PFSK-1 (cell line): ENCODE results near the gene EXPH5.

Experiments used
- FOXP2 ChIP-seq: optimal IDR thresholded peaks from 2 replicates; pipeline ENCODE3; 2011; ENCODE audit warnings: borderline replicate concordance, control low read depth, inconsistent platforms; ENCODE audit not compliant: insufficient read depth; ENCODE audit errors: extremely low read length, extremely low read depth
- POLR2AphosphoS5 ChIP-seq: IDR thresholded peaks from 2 replicates; pipeline ENCODE4 v1.6.1; 2012; ENCODE audit warnings: low read depth, mild to moderate bottlenecking, control low read depth, low read length, moderate library complexity
- REST ChIP-seq, 2 experiments: IDR thresholded peaks; 2 replicates each; pipeline versions ENCODE4 v1.6.1 to v1.8.0; 2011 to 2012; ENCODE audit warnings: low read depth in 2 of 2, low read length in 2 of 2, control low read depth in 1 of 2, inconsistent platforms in 1 of 2, mild to moderate bottlenecking in 1 of 2, moderate library complexity in 1 of 2; ENCODE audit not compliant: insufficient read depth in 1 of 2
- SIN3A ChIP-seq: IDR thresholded peaks from 2 replicates; pipeline ENCODE4 v1.6.1; 2012; ENCODE audit warnings: mild to moderate bottlenecking, low read length, moderate library complexity, borderline replicate concordance; ENCODE audit not compliant: insufficient read depth
- TAF1 ChIP-seq: IDR thresholded peaks from 2 replicates; pipeline ENCODE4 v1.6.1; 2012; ENCODE audit warnings: low read length, control low read depth, borderline replicate concordance; ENCODE audit not compliant: insufficient read depth

EXPH5 gene

DNA sequence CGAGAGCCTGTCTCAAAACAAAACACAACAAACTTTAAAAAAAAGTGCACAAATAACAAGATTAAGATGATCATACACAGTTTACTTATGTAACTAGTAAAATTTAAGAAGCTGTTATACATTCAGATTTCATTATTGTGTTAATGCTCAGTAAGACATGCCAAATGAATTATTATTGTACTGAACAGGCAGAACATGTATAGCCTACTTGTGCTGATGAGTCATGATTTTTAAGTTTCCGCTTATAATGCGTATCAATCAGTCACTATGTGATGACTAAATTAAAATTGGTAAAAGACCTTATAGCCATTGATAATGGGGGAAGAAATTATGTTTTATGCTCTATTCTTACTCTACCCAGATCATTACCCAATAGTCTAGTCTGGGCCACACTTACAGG, 20.5 kb upstream of the EXPH5 start:
- TF ChIP-seq POLR2AphosphoS5, result no peak
- no peak for TF ChIP-seq REST (IDR thresholded peaks at IDR 0.05; ENCODE audit: insufficient read depth in 1 of 2, low read depth in 2 of 2, low read length in 2 of 2)
- TF ChIP-seq TAF1, result no peak
- TF ChIP-seq SIN3A, result no peak
- no peak for TF ChIP-seq FOXP2

DNA sequence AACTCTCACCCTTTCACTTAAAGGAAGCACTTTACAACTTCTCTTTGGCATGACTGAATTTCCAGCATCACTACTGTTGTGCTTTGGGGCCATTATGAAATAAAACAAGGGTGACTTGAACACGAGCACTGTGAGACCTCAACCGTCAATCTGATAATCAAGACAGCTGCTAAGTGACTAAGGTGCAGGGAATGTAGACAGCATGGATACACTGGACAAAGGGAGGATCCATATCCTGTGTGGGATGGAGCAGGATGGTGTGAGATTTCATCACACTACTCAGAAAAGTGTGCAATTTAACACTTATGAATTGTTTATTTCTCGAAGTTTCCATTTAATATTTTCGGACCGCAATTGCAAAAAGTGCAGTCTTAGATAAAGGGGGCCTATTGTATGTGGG, 16.1 kb upstream of the EXPH5 start:
- TF ChIP-seq POLR2AphosphoS5, result no peak
- TF ChIP-seq REST (IDR thresholded peaks at IDR 0.05; ENCODE audit: insufficient read depth in 1 of 2, low read depth in 2 of 2, low read length in 2 of 2), result no peak
- TF ChIP-seq SIN3A, result no peak
- TF ChIP-seq FOXP2, result no peak

GRCh38 chr11:108608548-108608947, 15.0 kb upstream of the EXPH5 start:
- TF ChIP-seq POLR2AphosphoS5, result no peak
- TF ChIP-seq TAF1, result no peak
- no peak for TF ChIP-seq SIN3A
- TF ChIP-seq REST (IDR thresholded peaks at IDR 0.05; ENCODE audit: insufficient read depth in 1 of 2, low read depth in 2 of 2, low read length in 2 of 2), result no peak
- no peak for TF ChIP-seq FOXP2

GRCh38 chr11:108606495-108607160, 13.1 kb upstream of the EXPH5 start:
- TF ChIP-seq REST (IDR thresholded peaks at IDR 0.05; ENCODE audit: insufficient read depth in 1 of 2, low read depth in 2 of 2, low read length in 2 of 2) (no peak), TAF1 (no peak), FOXP2 (no peak), SIN3A (no peak), POLR2AphosphoS5 (no peak)

DNA sequence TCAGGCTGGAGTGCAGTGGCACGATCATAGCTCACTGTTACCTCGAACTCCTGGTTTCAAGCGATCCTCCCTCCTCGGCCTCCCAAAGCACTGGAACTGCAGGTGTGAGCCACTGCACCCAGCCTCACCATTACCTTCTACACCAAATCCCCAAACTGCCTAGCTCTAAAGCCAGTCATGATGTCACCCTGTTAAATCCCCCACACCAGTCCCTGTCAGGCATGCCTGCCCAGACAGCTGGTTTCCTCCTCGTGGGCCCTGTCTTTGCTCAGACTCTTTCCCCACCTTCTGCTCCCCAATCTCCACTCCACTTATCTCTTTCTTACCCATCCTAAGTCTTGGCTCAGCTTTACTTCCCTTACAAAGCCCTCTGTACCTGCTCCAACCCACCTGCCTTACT, 12.5 kb upstream of the EXPH5 start:
- TF ChIP-seq FOXP2 (no peak), POLR2AphosphoS5 (no peak), SIN3A (no peak), TAF1 (no peak), REST (IDR thresholded peaks at IDR 0.05; ENCODE audit: insufficient read depth in 1 of 2, low read depth in 2 of 2, low read length in 2 of 2) (no peak)
